ENCODE data around the gene INKA1.
A peak's percentile ranks its signal among the peaks of the same experiment; 100 is the strongest.
"Not testable (repeated sequence)": the region's sequence is repeated elsewhere in the genome, so short reads cannot be mapped to it uniquely, and the experiment has no call there.

The INKA1 gene

GRCh38 chr3:49807431-49808114, 4.5 kb downstream of the INKA1 start:
- Histone ChIP-seq H3K27ac (ENCODE audit: low read depth, low read length) (no peak overlapping the region), H3K27me3 (ENCODE audit: control insufficient read depth in 1 of 2, insufficient read depth in 2 of 2, low read length in 2 of 2) (no peaks in the 10 kb centered on the region), H3K9ac (ENCODE audit: low read depth in 1 of 2, low read length in 2 of 2) (no peak overlapping the region), H3K4me3 (ENCODE audit: low read depth in 1 of 2, low read length in 2 of 2) (no peak overlapping the region), H3K9me3 (ENCODE audit: control insufficient read depth in 1 of 2, low read length in 2 of 2) (no peaks in the 10 kb centered on the region), H3K36me3 (ENCODE audit: control insufficient read depth in 1 of 2, insufficient read depth in 2 of 2, low read length in 2 of 2) (peaks cover 19 to 52% of the 10 kb centered on the region in 2 donors), H3K4me1 (ENCODE audit: control insufficient read depth in 1 of 2, insufficient read depth in 2 of 2, low read length in 2 of 2) (peaks cover 35 to 42% of the 10 kb centered on the region in 2 donors)

- Histone ChIP-seq H3K9me3 (ENCODE audit: control insufficient read depth in 1 of 2, low read length in 2 of 2) (no peaks in the 10 kb centered on the region), H3K9ac (ENCODE audit: low read depth in 1 of 2, low read length in 2 of 2) (peak overlapping the region; percentile 74 to 79), H3K27me3 (ENCODE audit: control insufficient read depth in 1 of 2, insufficient read depth in 2 of 2, low read length in 2 of 2) (no peaks in the 10 kb centered on the region), H3K4me1 (ENCODE audit: control insufficient read depth in 1 of 2, insufficient read depth in 2 of 2, low read length in 2 of 2) (peaks cover 15 to 21% of the 10 kb centered on the region in 2 donors), H3K27ac (ENCODE audit: low read depth, low read length) (peak overlapping the region; percentile 38), H3K36me3 (ENCODE audit: control insufficient read depth in 1 of 2, insufficient read depth in 2 of 2, low read length in 2 of 2) (peaks cover 19 to 46% of the 10 kb centered on the region in 2 donors), H3K4me3 (ENCODE audit: low read depth in 1 of 2, low read length in 2 of 2) (peak overlapping the region; percentile 78 to 84)
Measured at GRCh38 chr3:49812916-49813496, 9.9 kb downstream of the INKA1 start.

GRCh38 chr3:49813497-49814174, 10.6 kb downstream of the INKA1 start, which contains the start of gene UBA7:
UBA7 (minus strand) TSS chr3:49813953; CDS start chr3:49813787, 166 bp downstream.
- Histone ChIP-seq H3K4me3 (ENCODE audit: low read depth in 1 of 2, low read length in 2 of 2) (peak within 1 kb of the TSS; percentile 78 to 84), H3K27me3 (ENCODE audit: control insufficient read depth in 1 of 2, insufficient read depth in 2 of 2, low read length in 2 of 2) (no peaks in the 10 kb centered on the region), H3K27ac (ENCODE audit: low read depth, low read length) (peak within 1 kb of the TSS; percentile 38), H3K9me3 (ENCODE audit: control insufficient read depth in 1 of 2, low read length in 2 of 2) (no peaks in the 10 kb centered on the region), H3K9ac (ENCODE audit: low read depth in 1 of 2, low read length in 2 of 2) (peak within 1 kb of the TSS; percentile 74 to 79), H3K4me1 (ENCODE audit: control insufficient read depth in 1 of 2, insufficient read depth in 2 of 2, low read length in 2 of 2) (peaks cover 15 to 21% of the 10 kb centered on the region in 2 donors), H3K36me3 (ENCODE audit: control insufficient read depth in 1 of 2, insufficient read depth in 2 of 2, low read length in 2 of 2) (peaks cover 19 to 43% of the 10 kb centered on the region in 2 donors)

GRCh38 chr3:49823131-49823530, 20.1 kb downstream of the INKA1 start:
- not testable (repeated sequence) for H3K4me1 ChIP-seq (ENCODE audit: control insufficient read depth in 1 of 2, insufficient read depth in 2 of 2, low read length in 2 of 2); H3K27ac ChIP-seq (ENCODE audit: low read depth, low read length); H3K4me3 ChIP-seq (ENCODE audit: low read depth in 1 of 2, low read length in 2 of 2); H3K27me3 ChIP-seq (ENCODE audit: control insufficient read depth in 1 of 2, insufficient read depth in 2 of 2, low read length in 2 of 2); H3K9me3 ChIP-seq (ENCODE audit: control insufficient read depth in 1 of 2, low read length in 2 of 2); H3K9ac ChIP-seq (ENCODE audit: low read depth in 1 of 2, low read length in 2 of 2); H3K36me3 ChIP-seq (ENCODE audit: control insufficient read depth in 1 of 2, insufficient read depth in 2 of 2, low read length in 2 of 2)

- Histone ChIP-seq H3K27me3 (ENCODE audit: control insufficient read depth in 1 of 2, insufficient read depth in 2 of 2, low read length in 2 of 2) (no peaks in the 10 kb centered on the region), H3K9ac (ENCODE audit: low read depth in 1 of 2, low read length in 2 of 2) (no peak overlapping the region), H3K9me3 (ENCODE audit: control insufficient read depth in 1 of 2, low read length in 2 of 2) (no peaks in the 10 kb centered on the region), H3K36me3 (ENCODE audit: control insufficient read depth in 1 of 2, insufficient read depth in 2 of 2, low read length in 2 of 2) (peaks cover 0 to 22% of the 10 kb centered on the region in 2 donors), H3K4me1 (ENCODE audit: control insufficient read depth in 1 of 2, insufficient read depth in 2 of 2, low read length in 2 of 2) (no peaks in the 10 kb centered on the region), H3K4me3 (ENCODE audit: low read depth in 1 of 2, low read length in 2 of 2) (no peak overlapping the region), H3K27ac (ENCODE audit: low read depth, low read length) (no peak overlapping the region)
Measured at GRCh38 chr3:49826016-49826415, 23.0 kb downstream of the INKA1 start.

GRCh38 chr3:49831341-49831740, 28.3 kb downstream of the INKA1 start:
- Histone ChIP-seq H3K4me1 (ENCODE audit: control insufficient read depth in 1 of 2, insufficient read depth in 2 of 2, low read length in 2 of 2) (no peaks in the 10 kb centered on the region), H3K27ac (ENCODE audit: low read depth, low read length) (no peak overlapping the region), H3K9ac (ENCODE audit: low read depth in 1 of 2, low read length in 2 of 2) (no peak overlapping the region), H3K4me3 (ENCODE audit: low read depth in 1 of 2, low read length in 2 of 2) (no peak overlapping the region), H3K36me3 (ENCODE audit: control insufficient read depth in 1 of 2, insufficient read depth in 2 of 2, low read length in 2 of 2) (peaks cover 0 to 22% of the 10 kb centered on the region in 2 donors), H3K9me3 (ENCODE audit: control insufficient read depth in 1 of 2, low read length in 2 of 2) (no peaks in the 10 kb centered on the region), H3K27me3 (ENCODE audit: control insufficient read depth in 1 of 2, insufficient read depth in 2 of 2, low read length in 2 of 2) (no peaks in the 10 kb centered on the region)

GRCh38 chr3:49839193-49839809, 36.2 kb downstream of the INKA1 start:
- Histone ChIP-seq H3K4me1 (ENCODE audit: control insufficient read depth in 1 of 2, insufficient read depth in 2 of 2, low read length in 2 of 2) (peaks cover 6 to 14% of the 10 kb centered on the region in 2 donors), H3K9ac (ENCODE audit: low read depth in 1 of 2, low read length in 2 of 2) (no peak overlapping the region), H3K36me3 (ENCODE audit: control insufficient read depth in 1 of 2, insufficient read depth in 2 of 2, low read length in 2 of 2) (no peaks in the 10 kb centered on the region), H3K27me3 (ENCODE audit: control insufficient read depth in 1 of 2, insufficient read depth in 2 of 2, low read length in 2 of 2) (no peaks in the 10 kb centered on the region), H3K9me3 (ENCODE audit: control insufficient read depth in 1 of 2, low read length in 2 of 2) (no peaks in the 10 kb centered on the region), H3K27ac (ENCODE audit: low read depth, low read length) (no peak overlapping the region), H3K4me3 (ENCODE audit: low read depth in 1 of 2, low read length in 2 of 2) (no peak overlapping the region)

- H3K4me1 ChIP-seq (ENCODE audit: control insufficient read depth in 1 of 2, insufficient read depth in 2 of 2, low read length in 2 of 2) = peaks cover 8 to 16% of the 10 kb centered on the region in 2 donors
- H3K9ac ChIP-seq (ENCODE audit: low read depth in 1 of 2, low read length in 2 of 2) = no peak overlapping the region
- H3K27me3 ChIP-seq (ENCODE audit: control insufficient read depth in 1 of 2, insufficient read depth in 2 of 2, low read length in 2 of 2) = no peaks in the 10 kb centered on the region
- H3K27ac ChIP-seq (ENCODE audit: low read depth, low read length) = no peak overlapping the region
- H3K4me3 ChIP-seq (ENCODE audit: low read depth in 1 of 2, low read length in 2 of 2) = no peak overlapping the region
- no peaks in the 10 kb centered on the region for H3K36me3 ChIP-seq (ENCODE audit: control insufficient read depth in 1 of 2, insufficient read depth in 2 of 2, low read length in 2 of 2)
- H3K9me3 ChIP-seq (ENCODE audit: control insufficient read depth in 1 of 2, low read length in 2 of 2) = no peaks in the 10 kb centered on the region
Measured at GRCh38 chr3:49840388-49840787, 37.3 kb downstream of the INKA1 start.

GRCh38 chr3:49841126-49841696, 38.1 kb downstream of the INKA1 start:
- no peaks in the 10 kb centered on the region for H3K9me3 ChIP-seq (ENCODE audit: control insufficient read depth in 1 of 2, low read length in 2 of 2)
- no peaks in the 10 kb centered on the region for H3K27me3 ChIP-seq (ENCODE audit: control insufficient read depth in 1 of 2, insufficient read depth in 2 of 2, low read length in 2 of 2)
- H3K27ac ChIP-seq (ENCODE audit: low read depth, low read length) = no peak overlapping the region
- H3K36me3 ChIP-seq (ENCODE audit: control insufficient read depth in 1 of 2, insufficient read depth in 2 of 2, low read length in 2 of 2) = no peaks in the 10 kb centered on the region
- no peak overlapping the region for H3K4me3 ChIP-seq (ENCODE audit: low read depth in 1 of 2, low read length in 2 of 2)
- H3K4me1 ChIP-seq (ENCODE audit: control insufficient read depth in 1 of 2, insufficient read depth in 2 of 2, low read length in 2 of 2) = peaks cover 16 to 24% of the 10 kb centered on the region in 2 donors
- H3K9ac ChIP-seq (ENCODE audit: low read depth in 1 of 2, low read length in 2 of 2) = no peak overlapping the region
